HUES6 (cell line): Measurements from ENCODE around the gene CHD2.

Experiments
- H3K27ac ChIP-seq: 2 replicates; pipeline ENCODE4 v1.7.0; 2013; ENCODE audit warnings: low read depth, mild to moderate bottlenecking, low read length, inconsistent platforms
- H3K27me3 ChIP-seq: 2 replicates; pipeline ENCODE4 v1.6.1; 2013; ENCODE audit warnings: low read length; ENCODE audit not compliant: control insufficient read depth, insufficient read depth
- H3K36me3 ChIP-seq: 2 replicates; pipeline ENCODE4 v1.6.1; 2013; ENCODE audit warnings: low read length; ENCODE audit not compliant: control insufficient read depth, insufficient read depth
- H3K4me1 ChIP-seq: 2 replicates; pipeline ENCODE4 v1.6.1; 2013; ENCODE audit warnings: low read length; ENCODE audit not compliant: control insufficient read depth, insufficient read depth
- H3K4me3 ChIP-seq: 2 replicates; pipeline ENCODE4 v1.5.1; 2013; ENCODE audit warnings: low read depth, low read length
- H3K9ac ChIP-seq: one replicate; pipeline ENCODE4 v1.6.1; 2013; ENCODE audit warnings: mild to moderate bottlenecking, low read length
- H3K9me3 ChIP-seq: 2 replicates; pipeline ENCODE4 v1.6.1; 2013; ENCODE audit warnings: low read depth, low read length; ENCODE audit not compliant: control insufficient read depth, insufficient read depth

The CHD2 gene

GRCh38 chr15:92921215-92922131 lies 21.3 kb downstream of the CHD2 start:
- Histone ChIP-seq H3K9me3 (no peaks in the 10 kb centered on the region), H3K36me3 (peaks cover 55% of the 10 kb centered on the region), H3K27ac (no peak overlapping the region), H3K4me1 (peaks cover 39% of the 10 kb centered on the region), H3K4me3 (no peak overlapping the region), H3K9ac (no peak overlapping the region), H3K27me3 (no peaks in the 10 kb centered on the region)

DNA sequence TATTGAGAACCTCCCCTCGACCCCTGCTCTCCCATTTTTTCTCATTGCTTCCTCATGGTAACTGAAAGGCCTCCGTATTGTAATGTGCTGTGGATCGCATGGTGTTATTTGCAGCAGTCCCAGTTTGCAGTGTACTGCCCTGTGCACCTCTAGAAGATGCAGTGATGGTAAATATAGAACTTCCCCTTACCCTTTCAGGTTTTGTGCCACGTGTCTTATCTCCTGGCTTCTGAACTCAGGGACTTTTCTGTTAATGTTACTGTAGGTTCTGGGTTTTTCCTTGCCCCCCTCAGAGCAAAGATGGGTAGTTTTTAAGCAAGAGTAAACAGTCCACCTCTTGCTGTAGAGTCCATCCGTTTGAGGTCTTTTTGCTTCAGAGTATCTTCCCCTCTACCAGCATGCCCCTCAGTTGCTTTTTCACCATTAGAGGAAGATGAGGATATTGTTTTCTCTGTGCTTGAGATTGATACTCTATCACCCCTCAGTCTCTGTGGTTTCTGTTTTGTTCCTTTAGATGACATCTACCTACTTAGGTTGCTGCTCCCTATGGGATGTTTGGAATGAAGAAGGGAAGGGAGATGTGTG lies 22.4 kb downstream of the CHD2 start:
- no peak overlapping the region for H3K27ac ChIP-seq
- peaks cover 65% of the 10 kb centered on the region for H3K36me3 ChIP-seq

DNA sequence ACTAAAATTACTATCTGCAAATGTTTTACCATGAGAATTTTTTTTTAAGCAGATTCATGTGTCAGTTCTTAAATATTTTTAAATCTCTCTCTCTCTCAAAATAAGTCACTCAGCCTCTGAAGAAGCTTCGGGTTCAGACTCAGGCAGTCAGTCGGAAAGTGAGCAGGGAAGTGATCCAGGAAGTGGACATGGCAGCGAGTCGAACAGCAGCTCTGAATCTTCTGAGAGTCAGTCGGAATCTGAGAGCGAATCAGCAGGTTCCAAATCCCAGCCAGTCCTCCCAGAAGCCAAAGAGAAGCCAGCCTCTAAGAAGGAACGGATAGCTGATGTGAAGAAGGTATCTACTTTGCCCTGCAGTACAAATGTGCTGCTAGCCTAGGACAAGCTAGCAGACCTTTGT lies 24.1 kb downstream of the CHD2 start:
- Histone ChIP-seq H3K27ac (no peak overlapping the region), H3K9ac (no peak overlapping the region), H3K36me3 (peaks cover 82% of the 10 kb centered on the region), H3K27me3 (no peaks in the 10 kb centered on the region), H3K4me3 (no peak overlapping the region), H3K4me1 (peaks cover 28% of the 10 kb centered on the region), H3K9me3 (no peaks in the 10 kb centered on the region)

More for the DNA sequence above, 22.4 kb downstream of the CHD2 start:
- H3K27me3 ChIP-seq: no peaks in the 10 kb centered on the region
- no peaks in the 10 kb centered on the region for H3K9me3 ChIP-seq
- peaks cover 36% of the 10 kb centered on the region for H3K4me1 ChIP-seq
- H3K9ac ChIP-seq: no peak overlapping the region
- H3K4me3 ChIP-seq: no peak overlapping the region

DNA sequence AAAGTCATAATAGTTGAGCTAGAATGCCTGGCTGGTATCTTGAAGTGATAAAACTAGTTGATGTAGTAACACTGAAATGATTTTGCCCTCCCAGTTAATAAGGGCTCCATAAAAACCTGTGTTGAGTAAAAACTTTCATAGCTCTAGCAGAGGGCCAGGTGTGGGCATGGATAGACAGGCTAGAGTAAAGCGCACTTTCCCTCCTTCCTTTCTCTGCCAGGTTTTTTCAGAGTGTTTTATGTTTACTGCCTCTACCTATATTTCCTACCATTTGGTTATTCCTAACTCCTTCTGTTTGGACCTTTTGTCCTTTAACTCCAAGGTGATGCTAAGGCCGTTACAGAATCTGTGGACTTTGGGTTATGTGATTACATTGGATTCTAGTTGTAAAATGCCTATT lies 25.3 kb downstream of the CHD2 start:
- peaks cover 30% of the 10 kb centered on the region for H3K4me1 ChIP-seq
- H3K9ac ChIP-seq: no peak overlapping the region
- H3K36me3 ChIP-seq: peaks cover 88% of the 10 kb centered on the region
- H3K27me3 ChIP-seq: no peaks in the 10 kb centered on the region
- H3K4me3 ChIP-seq: no peak overlapping the region
- H3K27ac ChIP-seq: no peak overlapping the region
- H3K9me3 ChIP-seq: no peaks in the 10 kb centered on the region

DNA sequence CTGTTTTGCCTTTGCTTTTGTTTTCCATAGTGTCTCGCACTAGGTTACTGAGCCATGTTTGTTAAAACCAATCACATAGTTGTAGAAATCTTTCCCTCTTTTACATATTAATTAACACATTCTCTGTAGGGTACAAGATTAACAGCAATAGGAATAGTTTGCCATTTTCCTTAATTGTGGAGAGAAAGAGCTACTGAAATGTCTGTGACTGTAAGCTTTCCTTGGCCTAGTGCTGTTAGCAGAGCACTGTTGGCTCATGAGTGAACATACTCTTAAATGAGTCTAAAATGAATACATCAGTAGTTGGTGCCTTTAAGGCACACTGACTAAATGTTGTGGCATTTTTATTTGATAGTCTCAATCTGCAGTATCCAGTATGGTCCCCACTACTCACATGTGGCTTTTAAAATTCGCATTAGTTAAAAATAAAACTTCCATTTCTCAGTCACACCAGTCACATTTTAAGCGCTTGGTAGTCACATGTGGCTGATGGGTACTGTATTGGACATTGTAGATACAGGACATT lies 28.2 kb downstream of the CHD2 start:
- Histone ChIP-seq H3K36me3 (peaks cover 96% of the 10 kb centered on the region), H3K4me3 (no peak overlapping the region), H3K27me3 (no peaks in the 10 kb centered on the region), H3K9me3 (no peaks in the 10 kb centered on the region), H3K27ac (no peak overlapping the region), H3K9ac (no peak overlapping the region), H3K4me1 (peaks cover 8% of the 10 kb centered on the region; the same call in 1 of the 2 replicates)

- H3K4me3 ChIP-seq: no peak overlapping the region
- H3K36me3 ChIP-seq: peaks cover 97% of the 10 kb centered on the region
- H3K9ac ChIP-seq: no peak overlapping the region
- peaks cover 8% of the 10 kb centered on the region; the same call in 1 of the 2 replicates for H3K4me1 ChIP-seq
- H3K27ac ChIP-seq: no peak overlapping the region
- H3K9me3 ChIP-seq: no peaks in the 10 kb centered on the region
- H3K27me3 ChIP-seq: no peaks in the 10 kb centered on the region
These were observed 28.9 kb downstream of the CHD2 start for GRCh38 chr15:92929002-92929401.

- Histone ChIP-seq H3K36me3 (peaks cover 96% of the 10 kb centered on the region), H3K27ac (no peak overlapping the region), H3K9ac (peak overlapping the region; percentile 15), H3K27me3 (no peaks in the 10 kb centered on the region), H3K9me3 (no peaks in the 10 kb centered on the region), H3K4me1 (peaks cover 8% of the 10 kb centered on the region; the same call in 1 of the 2 replicates), H3K4me3 (no peak overlapping the region)
These were observed 30.0 kb downstream of the CHD2 start for GRCh38 chr15:92930054-92930621.

DNA sequence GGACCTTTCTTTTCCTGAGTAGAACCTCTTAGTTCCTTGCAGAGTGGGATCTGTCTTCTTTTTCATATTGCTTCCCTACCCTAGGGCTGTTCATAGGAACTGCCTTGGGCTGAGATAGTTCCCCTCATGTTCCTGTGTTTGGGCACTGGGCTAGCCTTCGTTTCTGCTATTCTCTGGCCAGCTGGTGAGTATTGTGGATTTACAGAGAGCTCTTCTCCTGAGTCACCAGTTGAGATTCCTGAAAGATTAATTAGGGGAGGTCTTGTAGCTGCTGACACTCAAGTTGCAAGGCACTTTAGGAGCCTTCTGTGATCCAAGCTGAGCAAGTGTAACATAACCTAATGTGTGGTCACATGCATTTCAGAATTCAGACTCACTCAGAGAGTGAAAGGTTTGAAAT lies 30.7 kb downstream of the CHD2 start:
- peaks cover 8% of the 10 kb centered on the region; the same call in 1 of the 2 replicates for H3K4me1 ChIP-seq
- H3K36me3 ChIP-seq: peaks cover 96% of the 10 kb centered on the region
- H3K27ac ChIP-seq: no peak overlapping the region
- peak overlapping the region; percentile 15 for H3K9ac ChIP-seq
- H3K27me3 ChIP-seq: no peaks in the 10 kb centered on the region
- H3K9me3 ChIP-seq: no peaks in the 10 kb centered on the region
- H3K4me3 ChIP-seq: no peak overlapping the region

DNA sequence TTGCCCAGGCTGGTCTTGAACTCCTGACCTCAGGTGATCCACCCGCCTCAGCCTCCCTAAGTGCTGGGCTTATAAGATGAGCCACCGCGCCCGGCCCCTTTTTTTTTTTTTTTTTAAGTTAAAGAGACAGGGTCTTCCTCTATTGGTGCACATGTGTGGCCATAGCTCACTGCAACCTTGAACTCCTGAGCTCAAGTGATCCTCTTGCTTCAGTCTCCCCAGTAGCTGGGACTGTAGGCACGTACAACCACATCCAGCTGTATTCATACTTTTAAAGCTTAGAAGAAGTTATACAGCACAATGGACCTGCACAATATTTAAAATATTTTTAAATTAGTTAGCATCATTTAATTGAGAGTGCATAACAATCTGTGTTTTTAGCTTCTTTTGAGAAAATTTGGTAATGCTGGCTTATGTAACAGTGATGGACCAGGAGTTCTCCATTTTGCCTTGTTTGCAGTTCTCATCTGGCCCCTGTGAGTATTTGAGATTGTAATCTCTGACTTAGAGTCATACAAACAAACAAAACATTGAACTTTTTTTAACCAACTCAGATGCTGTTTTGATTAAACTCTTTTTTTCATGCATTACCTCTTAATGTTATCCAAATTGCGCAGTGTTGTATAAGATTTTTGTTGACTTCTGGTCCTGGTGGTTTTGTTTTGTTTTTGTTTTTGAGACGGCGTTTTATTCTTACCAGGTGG lies 33.0 kb downstream of the CHD2 start:
- Histone ChIP-seq H3K27me3 (no peaks in the 10 kb centered on the region), H3K27ac (no peak overlapping the region), H3K4me1 (peaks cover 8% of the 10 kb centered on the region; the same call in 1 of the 2 replicates), H3K9ac (no peak overlapping the region), H3K36me3 (peaks cover 95% of the 10 kb centered on the region), H3K9me3 (no peaks in the 10 kb centered on the region), H3K4me3 (no peak overlapping the region)

DNA sequence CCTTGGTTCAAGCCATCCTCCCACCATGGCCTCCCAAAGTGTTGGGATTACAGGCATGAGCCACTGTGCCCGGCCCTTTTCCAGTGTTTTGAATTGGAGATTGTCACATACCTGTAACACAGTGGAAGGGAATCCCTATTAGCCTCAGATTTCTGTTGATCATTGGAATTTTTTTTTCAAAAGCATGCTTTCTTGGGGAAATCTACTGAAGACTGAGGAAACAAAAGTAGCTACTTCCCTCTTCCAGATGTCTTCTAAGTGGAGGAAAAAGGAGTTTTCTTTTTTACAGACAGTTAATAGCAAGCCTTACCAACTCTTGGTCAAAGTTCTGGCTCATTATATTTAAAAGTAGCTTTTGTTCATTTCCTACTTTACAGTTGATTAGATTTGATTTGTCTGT lies 33.7 kb downstream of the CHD2 start:
- H3K4me1 ChIP-seq: peaks cover 8% of the 10 kb centered on the region; the same call in 1 of the 2 replicates
- H3K36me3 ChIP-seq: peaks cover 95% of the 10 kb centered on the region
- H3K27me3 ChIP-seq: no peaks in the 10 kb centered on the region
- no peak overlapping the region for H3K9ac ChIP-seq
- no peak overlapping the region for H3K27ac ChIP-seq
- no peaks in the 10 kb centered on the region for H3K9me3 ChIP-seq
- no peak overlapping the region for H3K4me3 ChIP-seq
